ENCODE results near the gene TMEM141. TPM values are rescaled to one million over a fixed set of nuclear protein-coding genes. Genes with fewer than 3 reads are reported as not detected.

The TMEM141 gene
- polyA plus RNA-seq, 1 of the 3 experiments (the other 2 are of a cell fraction): 112 TPM

- no peak for TF ChIP-seq USF1 (IDR thresholded peaks at IDR 0.05; ENCODE audit: borderline replicate concordance, low read depth)
- no peak for TF ChIP-seq EZH2phosphoT487 (IDR thresholded peaks at IDR 0.05; ENCODE audit: borderline replicate concordance, low read depth)
- no peak for TF ChIP-seq NRF1 (IDR thresholded peaks at IDR 0.05; ENCODE audit: low read depth, low read length)
Observed at GRCh38 chr9:136763649-136764035, 27.5 kb upstream of the TMEM141 start (continued).

- TF ChIP-seq USF1 (IDR thresholded peaks at IDR 0.05; ENCODE audit: borderline replicate concordance, low read depth): no peak
- no peak for TF ChIP-seq EP300 (IDR thresholded peaks at IDR 0.05; ENCODE audit: borderline replicate concordance in 1 of 2, low read depth in 1 of 2, low read length in 1 of 2)
- no peak for TF ChIP-seq MAX (IDR thresholded peaks at IDR 0.05; ENCODE audit: low read depth)
- TF ChIP-seq TEAD4 (IDR thresholded peaks at IDR 0.05; ENCODE audit: borderline replicate concordance, insufficient read depth): no peak
- TF ChIP-seq JUND (IDR thresholded peaks at IDR 0.05): no peak
- TF ChIP-seq POLR2AphosphoS5 (IDR thresholded peaks at IDR 0.05; ENCODE audit: low read depth, low read length): no peak
- TF ChIP-seq RCOR1 (IDR thresholded peaks at IDR 0.05; ENCODE audit: low read length): no peak
- TF ChIP-seq MEF2A (IDR thresholded peaks at IDR 0.05; ENCODE audit: borderline replicate concordance, low read depth): no peak
- TF ChIP-seq IRF3 (IDR thresholded peaks at IDR 0.05; ENCODE audit: low read depth, low read length): no peak
- TF ChIP-seq RFX5 (IDR thresholded peaks at IDR 0.05; ENCODE audit: low read length): no peak
- no peak for TF ChIP-seq RAD21 (IDR thresholded peaks at IDR 0.05; ENCODE audit: low read length)
- no peak for TF ChIP-seq ZBTB33 (IDR thresholded peaks at IDR 0.05; ENCODE audit: borderline replicate concordance, low read depth)
- no peak for TF ChIP-seq TCF12 (IDR thresholded peaks at IDR 0.05)
Observed at GRCh38 chr9:136764301-136764891, 26.7 kb upstream of the TMEM141 start, which contains the start of gene LCN15. Gene LCN15, minus strand, starts transcription at chr9:136764518. Its CDS starts 30 bp downstream, at chr9:136764488.

More at GRCh38 chr9:136764301-136764891, 26.7 kb upstream of the TMEM141 start, which contains the start of gene LCN15:
- Histone ChIP-seq H3K4me2 (no peak within 1 kb of the TSS), H3K27me3 (ENCODE audit: insufficient read depth) (no peaks in the 10 kb centered on the region; the same call in 1 of the 2 replicates), H3K9me3 (no peaks in the 10 kb centered on the region), H4K20me1 (ENCODE audit: insufficient read depth) (no peaks in the 10 kb centered on the region), H3F3A (replicated peaks; ENCODE audit: insufficient read depth) (no peaks in the 10 kb centered on the region), H3K36me3 (replicated peaks in 1 of 2; ENCODE audit: control insufficient read depth in 1 of 2, insufficient read depth in 2 of 2, low read length in 1 of 2) (no peaks in the 10 kb centered on the region), H3K9me2 (no peaks in the 10 kb centered on the region), H3K79me2 (ENCODE audit: insufficient read depth) (no peaks in the 10 kb centered on the region), H3K9ac (no peak within 1 kb of the TSS), H3K4me3 (ENCODE audit: low read depth in 2 of 2, low read length in 1 of 2) (no peak within 1 kb of the TSS), H2AFZ (ENCODE audit: low read depth) (no peak within 1 kb of the TSS), H3K27ac (ENCODE audit: low read depth in 2 of 2, low read length in 1 of 2) (no peak within 1 kb of the TSS), H3K4me1 (ENCODE audit: control insufficient read depth in 1 of 2, insufficient read depth in 2 of 2, low read depth in 1 of 2, low read length in 1 of 2) (peaks cover 0 to 11% of the 10 kb centered on the region in 2 experiments; a peak in 1 of 4 replicates)
- WGBS (ENCODE audit: low lambda C conversion rate): 70% methylated on average over 5 of the region's 14 CpGs
- ChIA-PET POLR2A (no interaction called here), CTCF (interaction anchor here (1.3 to 1.9 kb wide), 2 partner anchors 21 to 28 kb away, joined by 3 to 5 read pairs; no protein-coding TSS in a partner anchor)
- no peak for DNase-seq
